GM18505 (cell line): Measurements from ENCODE around the gene OBP2A.
"Not testable (repeated sequence)": the region's sequence is repeated elsewhere in the genome, so short reads cannot be mapped to it uniquely, and the experiment has no call there.

Experiments used
- ATAC-seq: cut with Tn5 transposase; IDR thresholded peaks from one replicate; pipeline ENCODE4 v1.9.1; 2021; ENCODE audit not compliant: unreplicated experiment
- POLR2A ChIP-seq: IDR thresholded peaks from 4 replicates; pipeline ENCODE4 v1.6.1; 2011; ENCODE audit warnings: borderline replicate concordance; ENCODE audit not compliant: insufficient read depth, insufficient read length; ENCODE audit errors: extremely low read depth

Gene OBP2A

GRCh38 chr9:135545646-135546176 is at the start of gene OBP2A:
Gene OBP2A, plus strand, starts transcription at chr9:135546126. Its CDS starts 55 bp downstream, at chr9:135546181.
- ATAC-seq, result not testable (repeated sequence)

GRCh38 chr9:135498381-135499126 is 47.4 kb upstream of the OBP2A start:
- no peak for TF ChIP-seq POLR2A
- no peak for ATAC-seq

GRCh38 chr9:135499326-135500070 is 46.4 kb upstream of the OBP2A start:
- TF ChIP-seq POLR2A, result no peak
- ATAC-seq, result no peak

GRCh38 chr9:135500071-135500524 is 45.8 kb upstream of the OBP2A start:
- no peak for ATAC-seq
- no peak for TF ChIP-seq POLR2A

GRCh38 chr9:135500525-135501260 is 45.2 kb upstream of the OBP2A start, which contains the start of gene MRPS2:
Gene MRPS2, plus strand, starts transcription at chr9:135500682. Its CDS starts 29 bp downstream, at chr9:135500711.
- peak; percentile 76 for ATAC-seq
- peak; percentile 77 for TF ChIP-seq POLR2A

- ATAC-seq, result no peak
- TF ChIP-seq POLR2A, result no peak
Measured at GRCh38 chr9:135501261-135502167, 44.4 kb upstream of the OBP2A start.

- ATAC-seq, result no peak
- TF ChIP-seq POLR2A, result no peak
Measured at GRCh38 chr9:135502168-135502872, 43.6 kb upstream of the OBP2A start.

DNA sequence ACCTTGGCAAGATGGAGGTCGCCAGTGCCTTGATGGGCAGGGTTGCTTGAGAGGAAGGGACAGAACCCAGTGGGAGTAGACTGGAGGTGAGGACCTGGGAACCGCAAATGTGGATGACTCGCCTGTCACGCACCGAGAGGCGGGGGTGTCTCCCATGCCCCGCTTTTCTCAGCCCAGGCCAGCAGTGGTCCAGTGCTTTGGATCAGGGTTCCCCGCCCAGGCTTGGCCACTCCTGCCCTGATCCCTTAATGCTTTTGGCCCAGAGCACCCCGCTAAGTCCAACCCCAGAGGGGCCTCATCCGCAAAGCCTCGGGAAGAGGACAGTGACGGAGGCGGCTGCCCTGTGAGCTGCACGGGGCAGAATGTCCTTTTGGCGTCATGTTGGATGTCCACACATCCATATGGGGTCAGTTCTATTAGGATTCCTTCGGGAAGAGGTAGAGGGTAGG is 43.0 kb upstream of the OBP2A start:
- no peak for ATAC-seq
- no peak for TF ChIP-seq POLR2A

- ATAC-seq, result no peak
- TF ChIP-seq POLR2A, result no peak
Measured at GRCh38 chr9:135503371-135504261, 42.3 kb upstream of the OBP2A start.

DNA sequence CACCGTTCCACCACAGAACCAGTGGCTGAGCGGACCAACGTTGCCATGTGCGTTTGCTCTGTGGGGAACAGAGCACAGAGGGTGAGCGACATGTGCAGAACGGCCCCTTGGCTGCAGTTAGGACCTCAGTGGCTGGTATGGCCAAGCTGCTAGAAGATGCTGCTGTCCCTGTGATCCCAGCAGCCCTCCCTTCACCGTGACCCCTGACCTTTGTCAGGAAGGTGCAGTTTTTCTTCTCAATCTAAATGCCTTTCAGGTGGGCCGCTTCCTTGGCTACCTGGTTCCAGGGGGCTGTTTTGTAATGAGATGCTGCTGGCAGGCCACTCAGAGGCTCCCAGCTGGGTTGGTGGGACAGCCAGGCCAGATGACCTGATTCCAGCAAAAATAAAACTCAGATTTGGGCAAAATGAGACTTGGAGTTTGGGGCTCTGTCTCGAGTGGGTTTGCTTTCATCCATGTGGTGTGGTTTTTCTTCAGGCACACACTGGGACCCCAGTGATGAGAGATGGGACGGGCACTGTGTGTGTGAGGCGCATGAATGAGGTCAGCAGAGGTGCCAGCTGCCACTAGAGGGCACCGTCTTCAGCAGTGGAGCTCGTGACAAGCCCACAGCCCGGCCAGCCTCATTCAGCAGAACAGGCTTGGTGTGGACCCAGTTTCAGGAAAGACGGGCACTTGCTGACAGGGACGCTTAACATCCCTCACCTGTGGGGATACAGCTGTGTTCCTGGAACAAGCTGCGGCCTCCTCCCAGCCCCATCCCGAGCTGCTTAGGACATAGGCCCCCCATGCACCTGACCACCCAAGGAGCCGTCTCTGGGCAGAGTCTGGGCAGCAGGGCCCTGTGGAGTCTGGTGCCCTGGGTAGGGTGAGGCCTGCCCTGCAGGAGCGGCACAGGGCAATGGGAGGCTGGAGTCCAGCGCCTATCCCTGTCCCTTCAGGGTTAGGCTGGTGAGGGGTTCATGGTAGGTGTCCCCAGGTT is 41.4 kb upstream of the OBP2A start:
- no peak for TF ChIP-seq POLR2A
- no peak for ATAC-seq
